ENCODE results near the gene MAP2K3.

Gene MAP2K3

GRCh38 chr17:21280081-21280518 lies 4.4 kb upstream of the MAP2K3 start (continued):
- TF ChIP-seq HIC1 (tag by site-specific recombination; IDR thresholded peaks at IDR 0.05) (peak; percentile 39; the same call in 1 of the 2 replicates), ZNF596 (tag by site-specific recombination; IDR thresholded peaks at IDR 0.05) (0 out of 2 replicates have a peak, but pooled peaks have one; percentile 22), INSM2 (tag by site-specific recombination; IDR thresholded peaks at IDR 0.05) (no peak), ZBTB26 (tag by site-specific recombination; optimal IDR thresholded peaks at IDR 0.05) (peak; percentile 48), ZSCAN4 (tag by site-specific recombination; IDR thresholded peaks at IDR 0.05) (no peak), ZNF335 (tag by site-specific recombination; conservative IDR thresholded peaks at IDR 0.05) (peak; percentile 61), KLF8 (tag by site-specific recombination; IDR thresholded peaks at IDR 0.05) (no peak), KLF17 (tag by site-specific recombination; IDR thresholded peaks at IDR 0.05) (peak; percentile 48; the same call in 1 of the 2 replicates), ZNF623 (tag by site-specific recombination; IDR thresholded peaks at IDR 0.05) (peak; percentile 86), GLIS2 (tag by site-specific recombination; IDR thresholded peaks at IDR 0.05) (peak; percentile 78), ZNF549 (tag by site-specific recombination; IDR thresholded peaks at IDR 0.05) (no peak)

- H3K36me3 ChIP-seq (ENCODE audit: control insufficient read depth in 2 of 2, insufficient read depth in 1 of 2, low read length in 2 of 2): peaks cover 0 to 3% of the 10 kb centered on the region in 2 experiments; a peak in 1 of 3 replicates
- peaks cover 14% of the 10 kb centered on the region for H3K4me1 ChIP-seq (ENCODE audit: control insufficient read depth, insufficient read depth, low read length)
- CTCF ChIA-PET: interaction anchor here (0.6 to 5.1 kb wide), 7 partner anchors 31 to 239 kb away, joined by 3 to 63 read pairs (median 3); no protein-coding TSS in a partner anchor
- no peak overlapping the region for H3K4me3 ChIP-seq (ENCODE audit: low read depth, low read length)
- H3K9me3 ChIP-seq (ENCODE audit: control insufficient read depth, insufficient read depth, low read depth, low read length): no peaks in the 10 kb centered on the region
- H3K27ac ChIP-seq (ENCODE audit: extremely low read depth, low read depth, low read length): no peak overlapping the region
- POLR2A ChIA-PET: no interaction called here
- TF ChIP-seq KLF8 (tag by site-specific recombination; IDR thresholded peaks at IDR 0.05) (peak; percentile 66), ZNF24 (tag by site-specific recombination; IDR thresholded peaks at IDR 0.05) (peak; percentile 56; the same call in 1 of the 2 replicates), ZNF530 (tag by site-specific recombination; IDR thresholded peaks at IDR 0.05; ENCODE audit: low read depth) (no peak), ZBTB20 (tag by site-specific recombination; IDR thresholded peaks at IDR 0.05) (peak; percentile 37), ZNF660 (tag by site-specific recombination; IDR thresholded peaks at IDR 0.05) (peak; percentile 79), ZBTB6 (tag by site-specific recombination; IDR thresholded peaks at IDR 0.05) (peak; percentile 82; the same call in 1 of the 2 replicates), FEZF1 (tag by site-specific recombination; IDR thresholded peaks at IDR 0.05) (no peak), IKZF3 (tag by site-specific recombination; IDR thresholded peaks at IDR 0.05) (0 out of 2 replicates have a peak, but pooled peaks have one; percentile 25), ZEB2 (tag by site-specific recombination; IDR thresholded peaks at IDR 0.05) (peak; percentile 59; the same call in 1 of the 2 replicates), ZNF354C (tag by site-specific recombination; IDR thresholded peaks at IDR 0.05; ENCODE audit: borderline replicate concordance, low read depth) (no peak), ZNF48 (tag by site-specific recombination; IDR thresholded peaks at IDR 0.05) (no peak), MYNN (tag by site-specific recombination; IDR thresholded peaks at IDR 0.05; ENCODE audit: borderline replicate concordance) (no peak), ZNF184 (tag by site-specific recombination; IDR thresholded peaks at IDR 0.05) (peak; percentile 59; the same call in 1 of the 2 replicates), CTCF (tag by site-specific recombination; IDR thresholded peaks at IDR 0.05) (no peak), ZNF830 (tag by site-specific recombination; IDR thresholded peaks at IDR 0.05; ENCODE audit: low read depth) (no peak), ZNF169 (tag by site-specific recombination; IDR thresholded peaks at IDR 0.05) (no peak), ZNF335 (tag by site-specific recombination; conservative IDR thresholded peaks at IDR 0.05) (peak; percentile 84), SP7 (tag by site-specific recombination; IDR thresholded peaks at IDR 0.05) (peak; percentile 50; the same call in 1 of the 2 replicates)
Measured at GRCh38 chr17:21282231-21282630, 2.3 kb upstream of the MAP2K3 start.

Data from HEK293 (cell line).